ENCODE measurements around the gene EEIG2. TPM values are rescaled to one million over a fixed set of nuclear protein-coding genes. Genes with fewer than 3 reads are reported as not detected.

EEIG2 gene
- total and polyA plus RNA-seq, 9 of the 15 experiments (the other 6 are each of a cell fraction or from before 2014, with no cell fraction given) = 6.1 to 26.9 (median 15.2) TPM

DNA sequence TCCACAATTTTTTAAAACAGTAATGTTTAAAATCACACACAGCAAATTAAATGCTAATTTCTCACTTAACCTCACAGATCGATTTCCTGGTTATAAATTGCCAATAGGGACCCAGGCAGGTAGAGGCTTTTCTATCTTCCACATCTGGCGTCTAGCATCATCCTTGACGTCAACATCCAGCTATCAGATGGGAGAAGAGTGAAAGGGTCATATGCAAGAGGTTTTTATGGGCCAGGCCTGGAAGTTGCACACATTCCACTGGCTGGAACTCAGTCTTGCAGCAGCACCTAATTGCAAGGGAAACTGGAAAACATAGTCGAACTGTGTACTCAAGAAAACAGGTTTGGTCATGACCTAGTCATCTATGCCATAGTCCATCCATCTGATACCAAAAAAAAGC lies 6.0 kb upstream of the EEIG2 start (continued):
- TF ChIP-seq, protein P1, sequence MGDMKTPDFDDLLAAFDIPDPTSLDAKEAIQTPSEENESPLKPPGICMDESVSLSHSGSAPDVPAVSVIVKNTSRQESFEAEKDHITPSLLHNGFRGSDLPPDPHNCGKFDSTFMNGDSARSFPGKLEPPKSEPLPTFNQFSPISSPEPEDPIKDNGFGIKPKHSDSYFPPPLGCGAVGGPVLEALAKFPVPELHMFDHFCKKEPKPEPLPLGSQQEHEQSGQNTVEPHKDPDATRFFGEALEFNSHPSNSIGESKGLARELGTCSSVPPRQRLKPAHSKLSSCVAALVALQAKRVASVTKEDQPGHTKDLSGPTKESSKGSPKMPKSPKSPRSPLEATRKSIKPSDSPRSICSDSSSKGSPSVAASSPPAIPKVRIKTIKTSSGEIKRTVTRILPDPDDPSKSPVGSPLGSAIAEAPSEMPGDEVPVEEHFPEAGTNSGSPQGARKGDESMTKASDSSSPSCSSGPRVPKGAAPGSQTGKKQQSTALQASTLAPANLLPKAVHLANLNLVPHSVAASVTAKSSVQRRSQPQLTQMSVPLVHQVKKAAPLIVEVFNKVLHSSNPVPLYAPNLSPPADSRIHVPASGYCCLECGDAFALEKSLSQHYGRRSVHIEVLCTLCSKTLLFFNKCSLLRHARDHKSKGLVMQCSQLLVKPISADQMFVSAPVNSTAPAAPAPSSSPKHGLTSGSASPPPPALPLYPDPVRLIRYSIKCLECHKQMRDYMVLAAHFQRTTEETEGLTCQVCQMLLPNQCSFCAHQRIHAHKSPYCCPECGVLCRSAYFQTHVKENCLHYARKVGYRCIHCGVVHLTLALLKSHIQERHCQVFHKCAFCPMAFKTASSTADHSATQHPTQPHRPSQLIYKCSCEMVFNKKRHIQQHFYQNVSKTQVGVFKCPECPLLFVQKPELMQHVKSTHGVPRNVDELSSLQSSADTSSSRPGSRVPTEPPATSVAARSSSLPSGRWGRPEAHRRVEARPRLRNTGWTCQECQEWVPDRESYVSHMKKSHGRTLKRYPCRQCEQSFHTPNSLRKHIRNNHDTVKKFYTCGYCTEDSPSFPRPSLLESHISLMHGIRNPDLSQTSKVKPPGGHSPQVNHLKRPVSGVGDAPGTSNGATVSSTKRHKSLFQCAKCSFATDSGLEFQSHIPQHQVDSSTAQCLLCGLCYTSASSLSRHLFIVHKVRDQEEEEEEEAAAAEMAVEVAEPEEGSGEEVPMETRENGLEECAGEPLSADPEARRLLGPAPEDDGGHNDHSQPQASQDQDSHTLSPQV (IDR thresholded peaks at IDR 0.05) = no peak
- no peak for TF ChIP-seq CHD1 (IDR thresholded peaks at IDR 0.05; ENCODE audit: low read length)
- TF ChIP-seq, protein P2, sequence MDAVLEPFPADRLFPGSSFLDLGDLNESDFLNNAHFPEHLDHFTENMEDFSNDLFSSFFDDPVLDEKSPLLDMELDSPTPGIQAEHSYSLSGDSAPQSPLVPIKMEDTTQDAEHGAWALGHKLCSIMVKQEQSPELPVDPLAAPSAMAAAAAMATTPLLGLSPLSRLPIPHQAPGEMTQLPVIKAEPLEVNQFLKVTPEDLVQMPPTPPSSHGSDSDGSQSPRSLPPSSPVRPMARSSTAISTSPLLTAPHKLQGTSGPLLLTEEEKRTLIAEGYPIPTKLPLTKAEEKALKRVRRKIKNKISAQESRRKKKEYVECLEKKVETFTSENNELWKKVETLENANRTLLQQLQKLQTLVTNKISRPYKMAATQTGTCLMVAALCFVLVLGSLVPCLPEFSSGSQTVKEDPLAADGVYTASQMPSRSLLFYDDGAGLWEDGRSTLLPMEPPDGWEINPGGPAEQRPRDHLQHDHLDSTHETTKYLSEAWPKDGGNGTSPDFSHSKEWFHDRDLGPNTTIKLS (IDR thresholded peaks at IDR 0.05; ENCODE audit: borderline replicate concordance, low read depth) = no peak

All from K562 (cell line).